ENCODE results near the gene CDH23.

Gene CDH23

DNA sequence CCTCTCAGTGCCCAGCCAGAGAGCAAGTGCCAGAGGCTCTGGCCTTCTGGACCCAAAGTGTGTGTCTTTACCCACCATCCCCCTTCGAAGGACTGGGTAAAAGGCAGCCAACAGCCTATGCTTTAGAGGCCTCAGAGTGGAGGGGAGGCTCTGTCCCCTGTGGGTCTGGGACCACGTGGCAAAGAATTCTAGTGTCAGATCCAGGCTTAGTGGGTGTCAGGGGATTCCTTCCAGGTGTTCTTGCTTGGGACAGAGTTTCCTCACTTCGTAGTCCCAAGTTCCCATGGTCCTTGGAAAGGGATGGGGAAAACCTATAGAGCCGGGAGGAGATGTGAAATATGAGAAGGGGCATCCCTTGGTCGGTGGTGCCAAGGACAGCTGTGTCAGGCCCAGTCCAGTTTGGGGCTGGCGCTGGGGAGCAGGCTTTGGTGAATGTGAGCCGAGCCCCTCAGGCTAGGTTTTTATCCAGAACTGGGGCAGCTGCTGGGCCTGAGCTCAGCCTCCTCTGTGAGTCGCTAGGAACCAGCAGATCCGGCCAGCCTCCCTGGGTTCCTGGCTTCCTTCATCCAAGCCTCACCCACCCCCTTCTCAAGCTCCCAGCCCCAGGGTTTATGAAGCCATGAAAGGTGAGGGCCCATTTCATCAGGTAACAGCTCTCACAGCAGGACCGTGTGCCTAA, 251.7 kb downstream of the CDH23 start:
- H3K27ac Mint-ChIP-seq, result no peak overlapping the region
- no peaks in the 10 kb centered on the region for H3K9me3 Mint-ChIP-seq

DNA sequence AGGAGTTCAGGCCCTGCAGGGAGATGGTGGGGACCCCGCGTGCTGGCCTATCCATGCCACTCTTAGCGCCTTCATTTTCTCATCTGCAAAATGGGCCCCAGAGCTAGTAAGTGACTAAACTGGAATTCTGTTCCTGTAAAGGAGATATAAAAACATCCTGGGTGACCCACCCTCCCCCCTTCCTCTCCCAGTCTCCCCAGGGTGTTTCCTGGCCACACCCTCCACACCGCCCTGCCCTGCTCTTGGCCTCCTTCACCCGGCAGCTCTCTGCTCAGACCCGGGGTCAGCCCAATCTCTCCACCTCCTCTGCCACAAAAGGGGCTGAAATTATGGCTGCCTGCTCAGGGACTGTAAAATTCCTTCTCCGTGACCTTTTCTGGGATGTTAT, 252.2 kb downstream of the CDH23 start:
- Mint-ChIP-seq H3K4me1 (peaks cover 21% of the 10 kb centered on the region), H3K9me3 (no peaks in the 10 kb centered on the region), H3K36me3 (ENCODE audit: low read depth) (no peaks in the 10 kb centered on the region), H3K27ac (no peak overlapping the region), H3K4me3 (no peak overlapping the region), H3K27me3 (ENCODE audit: low read depth, poor library complexity) (peaks cover 26% of the 10 kb centered on the region)
- no peak for DNase-seq
- TF ChIP-seq, protein P1, sequence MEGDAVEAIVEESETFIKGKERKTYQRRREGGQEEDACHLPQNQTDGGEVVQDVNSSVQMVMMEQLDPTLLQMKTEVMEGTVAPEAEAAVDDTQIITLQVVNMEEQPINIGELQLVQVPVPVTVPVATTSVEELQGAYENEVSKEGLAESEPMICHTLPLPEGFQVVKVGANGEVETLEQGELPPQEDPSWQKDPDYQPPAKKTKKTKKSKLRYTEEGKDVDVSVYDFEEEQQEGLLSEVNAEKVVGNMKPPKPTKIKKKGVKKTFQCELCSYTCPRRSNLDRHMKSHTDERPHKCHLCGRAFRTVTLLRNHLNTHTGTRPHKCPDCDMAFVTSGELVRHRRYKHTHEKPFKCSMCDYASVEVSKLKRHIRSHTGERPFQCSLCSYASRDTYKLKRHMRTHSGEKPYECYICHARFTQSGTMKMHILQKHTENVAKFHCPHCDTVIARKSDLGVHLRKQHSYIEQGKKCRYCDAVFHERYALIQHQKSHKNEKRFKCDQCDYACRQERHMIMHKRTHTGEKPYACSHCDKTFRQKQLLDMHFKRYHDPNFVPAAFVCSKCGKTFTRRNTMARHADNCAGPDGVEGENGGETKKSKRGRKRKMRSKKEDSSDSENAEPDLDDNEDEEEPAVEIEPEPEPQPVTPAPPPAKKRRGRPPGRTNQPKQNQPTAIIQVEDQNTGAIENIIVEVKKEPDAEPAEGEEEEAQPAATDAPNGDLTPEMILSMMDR (IDR thresholded peaks at IDR 0.05), result no peak

More for the DNA sequence above, 251.7 kb downstream of the CDH23 start:
- TF ChIP-seq, protein P1 (IDR thresholded peaks at IDR 0.05), result no peak
- Mint-ChIP-seq H3K27me3 (ENCODE audit: low read depth, poor library complexity) (peaks cover 23% of the 10 kb centered on the region), H3K4me1 (peaks cover 22% of the 10 kb centered on the region), H3K36me3 (ENCODE audit: low read depth) (no peaks in the 10 kb centered on the region), H3K4me3 (no peak overlapping the region)
- DNase-seq, result no peak

DNA sequence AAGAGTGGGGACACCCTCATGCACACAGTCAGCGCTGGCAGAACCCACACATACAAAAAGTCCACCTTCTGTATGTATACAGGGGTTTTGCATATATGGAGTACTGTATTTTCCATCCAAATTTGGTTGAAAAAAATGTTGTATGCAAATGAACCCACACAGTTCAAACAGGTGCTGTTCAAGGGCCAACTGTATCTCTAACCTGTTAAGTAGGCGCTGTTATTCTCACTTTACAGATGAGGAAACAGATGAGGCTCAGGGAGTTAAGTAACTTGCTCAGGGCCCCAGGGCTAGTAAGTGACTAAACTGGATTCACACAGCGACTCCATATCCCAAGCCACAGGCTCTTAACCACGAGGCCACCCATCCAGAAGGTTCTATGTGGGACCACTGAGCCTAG, 252.9 kb downstream of the CDH23 start:
- no peak overlapping the region for H3K27ac Mint-ChIP-seq
- no peak for DNase-seq
- H3K4me1 Mint-ChIP-seq, result peaks cover 28% of the 10 kb centered on the region
- H3K9me3 Mint-ChIP-seq, result no peaks in the 10 kb centered on the region
- no peaks in the 10 kb centered on the region for H3K36me3 Mint-ChIP-seq (ENCODE audit: low read depth)
- no peak overlapping the region for H3K4me3 Mint-ChIP-seq
- TF ChIP-seq, protein P1 (IDR thresholded peaks at IDR 0.05), result no peak
- peaks cover 26% of the 10 kb centered on the region for H3K27me3 Mint-ChIP-seq (ENCODE audit: low read depth, poor library complexity)

DNA sequence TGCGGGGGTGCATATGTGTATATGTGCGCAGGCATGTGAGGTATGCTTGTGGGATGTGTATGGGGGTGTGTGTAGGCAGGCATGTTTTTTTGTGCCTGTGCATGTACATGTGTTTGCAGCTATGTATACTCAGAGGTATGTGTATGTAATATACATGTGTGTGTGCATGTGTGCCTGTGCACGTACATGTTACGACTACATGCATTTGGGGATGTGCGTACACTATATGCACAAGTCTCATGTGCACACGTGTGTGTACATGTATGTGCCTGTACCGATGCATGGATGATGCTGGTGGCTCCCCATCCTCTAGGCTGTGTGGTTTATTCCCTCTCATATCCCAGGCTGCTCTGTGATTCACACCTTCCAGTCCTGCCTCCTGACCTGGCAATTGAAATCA, 253.7 kb downstream of the CDH23 start:
- Mint-ChIP-seq H3K36me3 (ENCODE audit: low read depth) (no peaks in the 10 kb centered on the region), H3K9me3 (no peaks in the 10 kb centered on the region), H3K27me3 (ENCODE audit: low read depth, poor library complexity) (peaks cover 27% of the 10 kb centered on the region), H3K27ac (no peak overlapping the region), H3K4me3 (no peak overlapping the region), H3K4me1 (peaks cover 36% of the 10 kb centered on the region)
- DNase-seq, result no peak
- TF ChIP-seq, protein P1 (IDR thresholded peaks at IDR 0.05), result no peak

DNA sequence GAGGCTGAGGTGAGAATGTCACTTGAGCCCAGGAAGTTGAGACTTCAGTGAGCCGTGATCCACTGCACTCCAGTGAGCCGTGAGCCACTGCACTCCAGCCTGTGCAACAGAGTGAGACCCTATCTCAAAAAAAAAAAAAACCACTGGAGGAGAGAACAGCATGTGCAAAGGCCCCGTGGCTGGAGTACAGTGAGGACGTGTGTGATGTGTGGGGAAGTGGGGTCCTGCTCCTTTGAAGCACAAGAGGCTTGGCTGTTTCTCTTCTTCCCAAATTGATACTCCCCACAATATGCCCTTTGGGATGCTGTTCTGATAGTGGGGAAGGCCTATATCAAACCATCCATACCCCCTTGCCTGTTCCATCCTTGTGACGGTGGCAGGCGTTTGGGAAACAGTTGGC, 254.7 kb downstream of the CDH23 start:
- Mint-ChIP-seq H3K27me3 (ENCODE audit: low read depth, poor library complexity) (peaks cover 25% of the 10 kb centered on the region), H3K4me3 (no peak overlapping the region), H3K9me3 (no peaks in the 10 kb centered on the region), H3K27ac (no peak overlapping the region), H3K4me1 (peaks cover 37% of the 10 kb centered on the region), H3K36me3 (ENCODE audit: low read depth) (no peaks in the 10 kb centered on the region)
- TF ChIP-seq, protein P1 (IDR thresholded peaks at IDR 0.05), result no peak
- DNase-seq, result no peak

DNA sequence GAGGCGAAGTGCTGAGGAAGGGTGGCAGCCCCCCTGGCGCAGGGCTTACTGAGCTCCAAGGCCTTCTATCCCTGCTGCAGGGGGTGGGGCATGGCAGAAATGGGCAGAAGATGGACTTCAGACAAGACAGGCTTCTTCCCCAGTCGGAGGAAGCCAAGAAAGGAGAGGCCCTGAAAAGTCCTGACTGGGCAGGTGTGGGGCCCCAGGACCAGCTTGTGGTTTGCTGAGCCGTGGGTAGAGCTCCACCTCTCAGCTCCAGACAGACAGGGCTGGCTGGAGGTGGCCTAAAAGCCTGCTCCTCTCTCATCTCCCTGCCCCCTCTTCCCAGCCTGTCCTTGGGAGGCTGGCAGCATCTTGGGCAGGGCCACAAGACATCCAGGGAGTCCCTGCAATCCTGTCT, 255.2 kb downstream of the CDH23 start:
- Mint-ChIP-seq H3K9me3 (no peaks in the 10 kb centered on the region), H3K36me3 (ENCODE audit: low read depth) (no peaks in the 10 kb centered on the region), H3K27me3 (ENCODE audit: low read depth, poor library complexity) (peaks cover 28% of the 10 kb centered on the region), H3K4me1 (peaks cover 38% of the 10 kb centered on the region), H3K4me3 (no peak overlapping the region), H3K27ac (no peak overlapping the region)
- DNase-seq, result no peak
- TF ChIP-seq, protein P1 (IDR thresholded peaks at IDR 0.05), result no peak
